Tibial nerve (tissue), 4 donors: ENCODE measurements around the gene TSGA10. TPM values are rescaled to one million over a fixed set of nuclear protein-coding genes. Genes with fewer than 3 reads are reported as not detected.

Experiments
- DNase-seq, 2 donors: peaks; one replicate each; pipeline ENCODE4 v3.0.0-alpha.2; 2019; ENCODE audit warnings: low spot score in 2 of 2
- H3K27ac ChIP-seq, 4 donors: fragments of 200-600 bp; sonication (generic) in 3 of 4; one replicate each; pipeline ENCODE4 v1.5.1; 2017 to 2019; ENCODE audit warnings: mild to moderate bottlenecking in 1 of 4
- H3K27me3 ChIP-seq, 2 donors: fragments of 200-600 bp; sonication (generic) in 1 of 2; one replicate each; pipeline versions ENCODE4 v1.5.1 to v1.6.0; 2017 to 2019
- H3K36me3 ChIP-seq, 3 donors: fragments of 200-600 bp; sonication (generic); one replicate each; pipeline ENCODE4 v1.5.1; 2018 to 2019
- H3K4me1 ChIP-seq, 4 donors: fragments of 200-600 bp; sonication (generic) in 3 of 4; one replicate each; pipeline ENCODE4 v1.5.1; 2017 to 2019
- H3K4me3 ChIP-seq, 4 donors: fragments of 200-600 bp; sonication (generic) in 3 of 4; one replicate each; pipeline ENCODE4 v1.5.1; 2017 to 2019; ENCODE audit warnings: mild to moderate bottlenecking in 1 of 4, moderate library complexity in 1 of 4
- H3K9me3 ChIP-seq, 4 donors: fragments of 200-600 bp; sonication (generic) in 3 of 4; one replicate each; pipeline ENCODE4 v1.5.1; 2017 to 2019
- EP300 ChIP-seq, 2 donors: sonication (generic); formaldehyde crosslinking; IDR thresholded peaks; one replicate each; pipeline ENCODE4 v1.6.1; 2017; ENCODE audit warnings: antibody characterized with exemption in 2 of 2, mild to moderate bottlenecking in 1 of 2
- POLR2A ChIP-seq, 2 donors: fragments of 450-650 bp; IDR thresholded peaks; one replicate each; pipeline ENCODE4 v1.6.1; 2017; ENCODE audit warnings: antibody characterized with exemption in 2 of 2, mild to moderate bottlenecking in 2 of 2, moderate library complexity in 2 of 2
- WGBS, 2 donors: methylation state at CpG; one replicate each; pipeline ENCODE4 v1.1.5; 2018; 5-methylcytosine and 5-hydroxymethylcytosine counted together
- small RNA-seq: library from RNA; depleted of rRNA; stranded (forward); fragments of <200 nt; gene quantifications from one replicate; pipeline ENCODE3, GENCODE V24; 2016
- total RNA-seq, 4 donors: library from RNA; depleted of rRNA; stranded (reverse); fragments of >200 nt; gene quantifications; one replicate each; pipeline ENCODE4 v1.1.0, GENCODE V29; 2016
- TF ChIP-seq, protein P1 (sequence below), 5 experiments: fragments of 200-600 bp in 3 of 5; fragments of 450-650 bp in 2 of 5; sonication (generic) in 3 of 5; IDR thresholded peaks; one replicate each; pipeline ENCODE4 v1.5.1; 2016 to 2019; ENCODE audit warnings: antibody characterized with exemption in 5 of 5, mild to moderate bottlenecking in 3 of 5, moderate library complexity in 2 of 5

Gene TSGA10
- total RNA-seq, 4 donors from 2014 or later: 6.5 to 12.9 (median 10.0) TPM

DNA sequence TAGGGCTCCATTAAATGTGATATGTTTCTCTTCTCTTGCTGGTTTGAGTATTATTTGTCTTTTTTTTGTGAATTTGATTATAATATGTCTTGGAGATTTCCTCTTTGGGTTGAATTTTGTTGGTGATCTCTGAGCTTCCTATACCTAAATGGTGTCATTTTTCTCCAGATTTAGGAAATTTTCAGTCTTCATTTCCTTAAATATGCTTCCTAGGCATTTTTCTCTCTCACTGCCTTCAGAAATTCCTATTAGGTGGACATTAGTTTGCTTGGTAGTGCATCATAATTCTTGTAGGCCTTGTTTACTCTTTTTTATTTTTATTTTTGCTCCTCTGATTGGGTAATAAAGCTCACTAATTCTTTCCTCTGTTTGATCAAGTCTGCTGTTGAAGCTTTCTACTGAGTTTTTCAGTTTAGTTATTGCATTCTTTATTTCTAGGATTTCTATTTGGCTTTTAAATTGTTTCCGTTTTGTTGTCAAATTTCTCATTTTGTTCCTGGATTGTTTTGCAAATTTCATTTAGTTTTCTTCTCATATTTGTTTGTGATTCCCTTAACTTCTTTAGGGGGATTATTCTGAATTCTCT, 182.1 kb downstream of the TSGA10 start:
- Histone ChIP-seq H3K4me3 (no peak overlapping the region), H3K4me1 (no peaks in the 10 kb centered on the region), H3K27ac (no peak overlapping the region), H3K9me3 (peaks cover 0 to 43% (median 12%) of the 10 kb centered on the region in 4 donors), H3K36me3 (no peaks in the 10 kb centered on the region), H3K27me3 (no peaks in the 10 kb centered on the region)
- no peak for TF ChIP-seq POLR2A (IDR thresholded peaks at IDR 0.05)
- DNase-seq: no peak
- WGBS, 2 donors: 92 to 100% methylated on average over 1 of the region's 1 CpG

DNA sequence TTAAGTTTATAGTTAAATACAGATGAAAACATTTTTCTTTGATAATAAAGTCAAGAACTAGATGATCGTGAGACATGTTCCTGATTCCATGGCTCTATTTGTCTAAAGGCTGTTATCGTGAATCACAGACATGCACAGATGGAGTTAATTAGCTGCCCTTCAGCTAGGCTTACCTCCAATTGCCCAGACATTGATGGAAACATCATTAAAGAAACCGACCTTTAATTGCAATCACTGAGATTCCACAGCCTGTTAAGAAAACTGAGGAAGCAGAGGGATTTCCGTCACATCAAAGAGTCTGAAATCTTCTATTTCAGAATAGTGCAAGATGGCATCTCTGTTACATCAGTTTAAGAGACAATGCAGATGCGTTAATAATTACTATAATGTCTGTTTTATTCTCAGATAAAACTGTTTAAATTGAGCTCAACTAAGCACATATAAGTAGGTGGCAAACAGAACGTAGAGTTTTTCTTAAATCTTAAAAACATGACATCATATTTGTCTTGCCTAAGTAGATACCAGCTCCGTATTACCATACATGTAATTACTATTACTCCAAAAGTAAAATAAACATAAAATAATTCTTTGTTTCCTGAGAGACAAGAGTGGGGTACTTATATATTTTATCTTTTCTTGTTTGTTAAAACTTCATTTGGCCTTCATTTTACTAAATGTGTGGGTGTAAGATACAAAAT, 194.8 kb downstream of the TSGA10 start:
- WGBS, 2 donors: 54 to 57% methylated on average over 7 of the region's 7 CpGs
- DNase-seq: no peak
- no peaks in the 10 kb centered on the region for H3K36me3 ChIP-seq
- H3K9me3 ChIP-seq: peaks cover 0 to 23% (median 0%) of the 10 kb centered on the region in 4 donors
- H3K27ac ChIP-seq: no peak overlapping the region
- TF ChIP-seq POLR2A (IDR thresholded peaks at IDR 0.05) (no peak), EP300 (IDR thresholded peaks at IDR 0.05) (no peak)
- TF ChIP-seq, protein P1, sequence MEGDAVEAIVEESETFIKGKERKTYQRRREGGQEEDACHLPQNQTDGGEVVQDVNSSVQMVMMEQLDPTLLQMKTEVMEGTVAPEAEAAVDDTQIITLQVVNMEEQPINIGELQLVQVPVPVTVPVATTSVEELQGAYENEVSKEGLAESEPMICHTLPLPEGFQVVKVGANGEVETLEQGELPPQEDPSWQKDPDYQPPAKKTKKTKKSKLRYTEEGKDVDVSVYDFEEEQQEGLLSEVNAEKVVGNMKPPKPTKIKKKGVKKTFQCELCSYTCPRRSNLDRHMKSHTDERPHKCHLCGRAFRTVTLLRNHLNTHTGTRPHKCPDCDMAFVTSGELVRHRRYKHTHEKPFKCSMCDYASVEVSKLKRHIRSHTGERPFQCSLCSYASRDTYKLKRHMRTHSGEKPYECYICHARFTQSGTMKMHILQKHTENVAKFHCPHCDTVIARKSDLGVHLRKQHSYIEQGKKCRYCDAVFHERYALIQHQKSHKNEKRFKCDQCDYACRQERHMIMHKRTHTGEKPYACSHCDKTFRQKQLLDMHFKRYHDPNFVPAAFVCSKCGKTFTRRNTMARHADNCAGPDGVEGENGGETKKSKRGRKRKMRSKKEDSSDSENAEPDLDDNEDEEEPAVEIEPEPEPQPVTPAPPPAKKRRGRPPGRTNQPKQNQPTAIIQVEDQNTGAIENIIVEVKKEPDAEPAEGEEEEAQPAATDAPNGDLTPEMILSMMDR (IDR thresholded peaks at IDR 0.05): no peak
- no peak overlapping the region for H3K4me3 ChIP-seq
- H3K27me3 ChIP-seq: no peaks in the 10 kb centered on the region
- no peaks in the 10 kb centered on the region for H3K4me1 ChIP-seq

DNA sequence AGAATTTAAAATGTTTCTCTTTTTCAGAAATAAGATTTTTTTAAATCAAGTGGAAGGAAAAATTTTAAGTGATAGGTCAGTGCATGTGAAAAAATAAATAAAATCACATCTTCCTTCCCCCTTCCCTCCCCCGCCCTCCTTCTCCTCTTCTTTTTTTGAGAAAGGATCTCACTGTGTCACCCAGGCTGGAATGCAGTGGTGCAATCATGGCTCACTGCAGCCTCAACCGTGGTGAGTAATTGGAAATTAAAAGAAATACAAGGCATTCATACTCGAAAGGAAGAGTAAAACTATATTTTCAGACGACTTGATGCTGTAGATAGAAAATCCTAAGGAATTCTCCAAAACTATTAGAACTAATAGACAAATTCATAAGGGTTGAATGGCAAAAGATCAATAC, 201.8 kb downstream of the TSGA10 start:
- WGBS, 2 donors: 65 to 68% methylated on average over 4 of the region's 4 CpGs
- Histone ChIP-seq H3K4me1 (peaks cover 0 to 6% (median 0%) of the 10 kb centered on the region in 4 donors), H3K27ac (no peak overlapping the region), H3K27me3 (no peaks in the 10 kb centered on the region), H3K4me3 (no peak overlapping the region), H3K9me3 (no peaks in the 10 kb centered on the region), H3K36me3 (no peaks in the 10 kb centered on the region)
- DNase-seq: no peak
- TF ChIP-seq, protein P1 (IDR thresholded peaks at IDR 0.05): no peak
- TF ChIP-seq POLR2A (IDR thresholded peaks at IDR 0.05): no peak
- TF ChIP-seq EP300 (IDR thresholded peaks at IDR 0.05): no peak

DNA sequence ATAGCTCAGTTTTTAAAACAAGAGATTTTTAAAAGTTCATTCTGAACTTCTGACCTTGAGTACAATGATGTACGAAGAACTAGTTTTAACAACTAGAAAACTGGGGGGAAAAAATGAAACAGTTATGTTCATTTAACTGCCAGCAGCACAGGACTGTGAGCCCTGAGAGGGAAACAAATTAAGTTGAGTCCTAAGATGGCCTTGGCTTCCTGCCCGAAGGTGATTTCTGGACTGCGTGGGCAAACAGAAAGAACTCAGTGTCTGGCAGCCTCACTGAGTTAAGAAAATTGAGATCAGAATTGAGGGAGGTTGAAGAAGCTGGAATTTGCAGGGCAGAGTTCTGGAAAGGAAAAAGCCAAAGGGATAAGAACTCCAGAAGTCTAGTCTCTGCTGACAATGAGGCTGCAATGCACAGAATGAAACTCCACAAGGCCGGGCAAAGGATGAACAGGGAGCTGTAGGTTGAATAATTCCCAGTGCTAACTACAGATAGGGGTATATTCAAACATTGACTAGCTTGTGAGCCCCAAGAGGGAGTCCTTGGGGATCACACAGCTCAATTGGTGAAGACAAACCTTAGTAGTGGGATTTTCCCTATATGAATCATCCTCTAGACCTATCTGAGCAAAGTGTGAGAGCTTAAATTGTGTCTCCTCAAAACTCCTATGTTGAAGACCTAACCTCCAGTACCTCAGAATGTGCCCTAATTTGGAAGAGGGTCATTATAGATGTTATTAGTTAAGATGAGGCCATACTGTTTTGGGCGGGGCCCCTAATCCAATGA, 205.6 kb downstream of the TSGA10 start:
- no peaks in the 10 kb centered on the region for H3K9me3 ChIP-seq
- DNase-seq: no peak
- no peak overlapping the region for H3K27ac ChIP-seq
- H3K36me3 ChIP-seq: no peaks in the 10 kb centered on the region
- no peak for TF ChIP-seq EP300 (IDR thresholded peaks at IDR 0.05)
- TF ChIP-seq, protein P1 (IDR thresholded peaks at IDR 0.05): no peak
- no peak for TF ChIP-seq POLR2A (IDR thresholded peaks at IDR 0.05)
- WGBS, 2 donors: 37 to 46% methylated on average over 5 of the region's 5 CpGs
- H3K4me3 ChIP-seq: no peak overlapping the region
- H3K27me3 ChIP-seq: no peaks in the 10 kb centered on the region
- peaks cover 0 to 6% (median 0%) of the 10 kb centered on the region in 4 donors for H3K4me1 ChIP-seq

DNA sequence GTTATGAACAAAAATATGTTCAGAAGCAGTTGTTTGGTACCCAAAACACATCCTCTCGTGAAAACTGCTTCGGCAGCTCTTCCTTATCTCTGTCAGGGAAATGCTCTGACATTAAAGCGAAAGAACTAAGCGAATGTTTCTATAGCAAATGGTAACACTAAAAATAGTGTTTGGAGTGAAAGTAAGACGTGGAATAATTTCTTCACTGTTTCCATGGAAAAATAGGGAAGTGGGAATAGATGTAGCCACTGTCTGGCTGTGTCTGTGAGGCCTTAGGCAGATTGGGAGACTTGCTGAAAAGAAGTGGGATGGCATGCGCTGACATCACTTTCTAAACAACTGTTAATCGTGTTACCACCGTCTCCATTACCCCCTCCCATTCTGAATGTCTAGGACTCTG, 207.2 kb downstream of the TSGA10 start:
- 61 to 67% methylated on average over 8 of the region's 8 CpGs for WGBS, 2 donors
- Histone ChIP-seq H3K4me1 (peaks cover 0 to 6% (median 0%) of the 10 kb centered on the region in 4 donors), H3K36me3 (no peaks in the 10 kb centered on the region), H3K9me3 (no peaks in the 10 kb centered on the region), H3K4me3 (no peak overlapping the region), H3K27me3 (no peaks in the 10 kb centered on the region), H3K27ac (no peak overlapping the region)
- TF ChIP-seq, protein P1 (IDR thresholded peaks at IDR 0.05): no peak
- TF ChIP-seq POLR2A (IDR thresholded peaks at IDR 0.05) (no peak), EP300 (IDR thresholded peaks at IDR 0.05) (no peak)
- DNase-seq: no peak

Small RNA genes within 50 kb of the gene (small RNA-seq; reads per million reads assigned to genes)
- gene AC092587.1: not detected

Other genes starting within 250 kb of the TSGA10 start
- 10 to 100 TPM in 3 of 4 donors, 1 to 10 TPM in 1; 7.2 to 19.0 (median 15.4) TPM for gene CRACDL, start 218.7 kb downstream of the TSGA10 start, total RNA-seq
- gene C2orf15, start 13.2 kb downstream of the TSGA10 start, total RNA-seq: under 1 TPM in 1 of 4 donors, not detected in 3; 0.44 TPM
- 10 to 100 TPM in 1 of 4 donors, 1 to 10 TPM in 3; 2.7 to 10.0 (median 9.0) TPM for gene LIPT1, start within 50 bp of the TSGA10 start, total RNA-seq
- 10 to 100 TPM; 18.3 to 30.8 (median 27.2) TPM for gene MITD1, start 26.1 kb upstream of the TSGA10 start, total RNA-seq
- gene MRPL30, start 26.2 kb upstream of the TSGA10 start, total RNA-seq: 10 to 100 TPM; 19.4 to 27.0 (median 21.7) TPM
- not detected for gene LYG2, start 100.7 kb upstream of the TSGA10 start, total RNA-seq
- 1 to 10 TPM in 3 of 4 donors, under 1 TPM in 1; 0.66 to 2.7 (median 1.9) TPM for gene LYG1, start 146.3 kb upstream of the TSGA10 start, total RNA-seq
- 10 to 100 TPM; 25.3 to 37.1 (median 29.7) TPM for gene TXNDC9, start 181.4 kb upstream of the TSGA10 start, total RNA-seq
- gene EIF5B, start 182.4 kb upstream of the TSGA10 start, total RNA-seq: 10 to 100 TPM; 28.8 to 47.4 (median 42.3) TPM